Upper lobe of left lung (tissue), 4 donors: ENCODE data around the gene RIT2.

Source experiments
- CTCF ChIP-seq, 6 experiments: fragments of 450-650 bp in 4 of 6; fragments of 200-600 bp in 2 of 6; sonication (generic) in 2 of 6; IDR thresholded peaks; one replicate each; pipeline ENCODE4 v1.5.1; 2016 to 2019; ENCODE audit warnings: antibody characterized with exemption in 6 of 6
- EP300 ChIP-seq, 4 donors: sonication (generic); formaldehyde crosslinking; IDR thresholded peaks; one replicate each; pipeline ENCODE4 v1.5.1; 2017; ENCODE audit warnings: antibody characterized with exemption in 4 of 4, control low read depth in 2 of 4
- POLR2A ChIP-seq, 4 donors: fragments of 450-650 bp; IDR thresholded peaks; one replicate each; pipeline ENCODE4 v1.5.1; 2016 to 2017; ENCODE audit warnings: antibody characterized with exemption in 4 of 4, mild to moderate bottlenecking in 2 of 4

- TF ChIP-seq CTCF (IDR thresholded peaks at IDR 0.05) = no peak
- no peak for TF ChIP-seq POLR2A (IDR thresholded peaks at IDR 0.05)
- TF ChIP-seq EP300 (IDR thresholded peaks at IDR 0.05) = no peak
Measured at GRCh38 chr18:43078478-43079092, 36.9 kb downstream of the RIT2 start.
